Central memory CD4-positive, alpha-beta T cell (primary cell): ENCODE data around the gene MRPL43.
"Not testable (repeated sequence)": the region's sequence is repeated elsewhere in the genome, so short reads cannot be mapped to it uniquely, and the experiment has no call there.

Experiments
- DNase-seq: peaks from one replicate; pipeline ENCODE4 v3.0.0; 2022

MRPL43 gene

DNA sequence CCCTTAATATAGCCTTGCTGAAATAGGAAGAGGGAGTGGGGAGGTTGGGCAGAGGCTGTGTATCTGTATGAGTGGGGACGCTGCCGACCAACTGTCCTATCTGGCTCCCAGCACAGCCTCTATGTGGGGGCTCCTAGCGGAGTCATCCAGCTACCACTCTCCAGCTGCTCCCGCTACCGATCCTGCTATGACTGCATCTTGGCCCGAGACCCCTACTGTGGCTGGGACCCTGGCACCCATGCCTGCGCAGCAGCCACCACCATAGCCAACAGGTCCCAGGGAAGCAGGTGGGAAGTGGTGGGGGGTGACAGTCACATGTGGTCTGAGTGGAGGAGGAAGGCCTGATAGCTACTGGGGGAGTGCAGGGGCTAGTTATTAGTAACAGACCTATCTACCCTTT, 6.6 kb downstream of the MRPL43 start:
- no peak for DNase-seq

- DNase-seq = no peak
Measured at GRCh38 chr10:100980311-100980710, 7.0 kb downstream of the MRPL43 start.

DNA sequence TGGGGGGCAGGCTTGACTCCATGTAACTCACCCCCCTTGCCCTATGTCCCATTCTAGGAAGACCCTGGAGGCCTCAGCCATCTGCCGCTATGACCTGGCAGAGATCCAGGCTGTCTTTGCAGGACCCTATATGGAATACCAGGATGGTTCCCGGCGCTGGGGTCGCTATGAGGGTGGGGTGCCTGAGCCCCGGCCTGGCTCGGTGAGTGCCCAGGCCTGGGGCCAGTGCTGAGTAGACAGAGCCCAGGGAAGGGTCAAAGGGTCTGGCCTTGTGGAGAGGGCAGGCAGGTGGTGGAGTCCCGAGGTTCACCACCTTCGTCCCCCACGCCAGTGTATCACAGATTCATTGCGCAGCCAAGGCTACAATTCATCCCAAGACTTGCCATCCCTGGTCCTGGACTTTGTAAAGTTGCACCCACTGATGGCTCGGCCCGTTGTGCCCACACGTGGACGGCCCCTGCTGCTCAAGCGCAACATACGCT, 7.5 kb downstream of the MRPL43 start:
- no peak for DNase-seq

GRCh38 chr10:100978901-100979195, 8.4 kb downstream of the MRPL43 start:
- DNase-seq = no peak

DNA sequence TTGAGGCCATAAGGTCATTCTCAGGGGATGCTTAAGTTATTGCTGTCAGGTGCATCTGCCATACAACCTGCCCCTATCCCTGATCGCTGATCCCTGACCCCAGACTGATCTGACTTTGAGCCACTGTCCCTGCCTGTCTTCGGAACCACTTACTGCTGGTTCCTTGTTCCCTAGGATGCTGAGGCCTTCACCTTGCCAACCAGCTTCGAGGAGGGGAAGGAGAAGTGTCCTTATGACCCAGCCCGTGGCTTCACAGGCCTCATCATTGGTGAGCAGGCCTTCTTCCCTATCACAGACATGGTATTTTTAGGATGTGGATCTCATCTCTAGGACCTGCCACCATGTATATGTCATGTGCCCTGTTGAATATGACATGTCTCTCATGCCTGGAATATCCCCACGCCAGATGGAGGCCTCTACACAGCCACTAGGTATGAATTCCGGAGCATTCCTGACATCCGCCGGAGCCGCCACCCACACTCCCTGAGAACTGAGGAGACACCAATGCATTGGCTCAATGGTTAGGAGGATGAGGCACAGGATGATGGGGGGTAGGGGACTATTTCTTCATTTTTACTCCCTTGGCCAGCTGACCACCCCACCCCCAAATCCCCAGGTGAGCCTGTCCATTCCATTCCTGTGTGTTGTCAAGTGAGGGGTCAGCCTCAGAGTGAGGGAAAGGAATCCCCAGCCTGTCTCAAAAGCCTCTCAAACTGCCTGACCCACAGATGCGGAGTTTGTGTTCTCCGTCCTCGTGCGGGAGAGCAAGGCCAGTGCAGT, 9.0 kb downstream of the MRPL43 start:
- no peak for DNase-seq

GRCh38 chr10:100977436-100977835, 9.9 kb downstream of the MRPL43 start:
- DNase-seq = no peak

GRCh38 chr10:100976906-100977305, 10.4 kb downstream of the MRPL43 start:
- DNase-seq = no peak

- DNase-seq = not testable (repeated sequence)
Measured at GRCh38 chr10:100975397-100975796, 11.9 kb downstream of the MRPL43 start.

DNA sequence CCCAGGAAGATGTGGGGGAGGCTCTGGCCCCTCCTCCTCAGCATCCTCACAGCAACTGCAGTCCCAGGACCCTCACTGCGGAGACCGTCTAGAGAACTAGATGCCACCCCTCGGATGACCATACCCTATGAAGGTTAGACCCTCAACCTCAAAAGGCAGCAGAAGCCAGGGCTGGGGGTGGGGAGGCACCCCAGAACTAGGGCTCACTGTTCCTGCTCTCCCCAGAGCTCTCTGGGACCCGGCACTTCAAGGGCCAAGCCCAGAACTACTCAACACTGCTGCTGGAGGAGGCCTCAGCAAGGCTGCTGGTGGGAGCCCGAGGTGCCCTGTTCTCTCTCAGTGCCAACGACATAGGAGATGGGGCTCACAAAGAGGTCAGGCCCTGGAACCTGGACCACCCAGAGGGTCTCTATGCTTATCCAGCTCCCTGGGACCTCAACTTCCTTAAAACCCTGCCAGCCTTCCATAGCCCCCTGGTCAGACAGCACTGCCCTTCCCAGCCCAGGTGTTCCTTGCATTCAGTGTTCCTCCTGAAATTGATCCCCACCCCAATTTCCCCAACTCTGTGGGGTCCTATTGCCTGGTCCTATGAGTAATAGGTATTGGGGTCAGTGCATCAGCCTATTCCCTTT, 14.3 kb downstream of the MRPL43 start:
- DNase-seq = no peak

GRCh38 chr10:100972115-100972903, 15.0 kb downstream of the MRPL43 start:
- no peak for DNase-seq

DNA sequence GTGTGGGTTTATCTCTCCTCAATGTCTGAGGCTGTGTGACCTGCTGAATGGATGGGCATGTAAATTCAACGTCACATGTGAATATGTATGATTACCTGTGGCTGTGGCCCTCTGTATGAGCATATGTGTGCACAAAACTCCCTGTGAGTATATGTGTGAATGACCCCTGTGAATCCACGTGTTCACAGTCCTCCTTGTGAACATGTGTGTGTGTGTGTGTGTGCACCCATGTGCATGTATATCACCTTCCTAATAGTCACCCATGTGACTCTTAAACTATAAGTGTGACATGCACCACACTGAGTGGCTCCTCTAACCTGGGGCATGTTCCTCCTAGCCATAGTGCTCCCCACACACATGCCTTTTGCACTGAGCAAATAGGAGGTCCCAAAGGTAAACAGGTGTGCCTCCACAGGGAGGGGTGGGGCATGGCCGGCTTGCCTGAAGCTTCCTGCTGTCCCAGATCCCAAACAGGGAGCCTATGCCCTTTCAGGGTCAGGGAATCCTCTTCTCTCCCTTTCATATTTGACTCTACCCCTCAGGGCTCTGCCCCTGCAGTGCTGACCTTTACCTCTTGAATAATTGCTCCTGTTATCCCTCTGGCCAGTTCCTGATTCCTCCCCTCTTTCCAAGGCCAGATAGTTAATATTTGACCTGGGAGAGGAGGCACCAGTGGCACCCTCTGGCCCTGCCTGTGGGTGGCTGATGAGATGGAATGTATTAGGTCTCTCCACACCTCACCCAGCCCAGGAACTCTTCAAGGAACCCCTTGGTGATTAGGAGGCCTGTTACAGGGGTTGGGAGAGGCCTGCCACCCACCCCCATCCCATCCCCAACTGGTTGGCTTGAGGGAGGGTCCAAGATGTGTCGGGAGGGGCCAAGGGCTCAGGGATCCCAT, 16.1 kb downstream of the MRPL43 start:
- DNase-seq = no peak

DNA sequence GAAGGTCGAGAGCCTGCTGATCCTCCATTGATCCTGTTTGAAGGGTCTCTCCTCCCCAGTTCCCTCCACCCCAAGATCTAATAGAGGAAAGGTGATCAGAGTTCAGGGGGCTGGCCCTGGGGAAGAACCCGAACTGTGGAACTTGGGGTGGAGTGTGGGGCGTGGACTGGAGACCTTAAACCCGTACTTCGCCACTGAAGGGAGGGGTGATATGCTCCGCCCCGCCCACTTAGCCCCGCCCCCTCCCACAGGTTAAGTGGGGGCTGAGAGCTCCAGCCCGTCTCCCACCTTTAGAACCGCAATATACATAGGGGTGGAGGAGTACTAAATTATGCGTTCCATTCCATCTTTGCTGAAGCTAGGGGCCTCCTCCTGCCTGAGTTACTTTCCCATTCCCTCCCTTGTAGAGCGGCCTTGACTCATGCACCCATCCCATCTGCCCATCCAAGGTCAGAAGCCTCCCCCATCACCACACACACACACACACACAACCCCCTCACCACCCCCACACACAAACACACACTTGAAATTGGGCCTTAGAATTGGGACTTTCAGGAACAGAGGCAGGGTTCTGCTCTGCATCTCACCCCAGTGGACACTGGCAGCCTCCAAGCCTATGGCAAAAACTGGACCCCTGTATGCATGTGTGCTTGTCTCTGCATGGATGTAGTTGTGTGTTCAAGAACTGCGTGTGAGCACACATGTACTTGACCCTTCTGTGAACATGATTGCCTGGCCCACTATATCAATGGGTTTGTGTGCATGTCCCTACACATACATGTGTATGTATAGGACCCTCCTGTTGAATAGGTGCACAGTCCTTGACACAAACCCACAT, 17.0 kb downstream of the MRPL43 start:
- no peak for DNase-seq

- DNase-seq = peak; percentile 29
Measured at GRCh38 chr10:100969187-100970075, 17.9 kb downstream of the MRPL43 start, which contains the start of gene SEMA4G. TSS of gene SEMA4G (plus strand) at chr10:100969504. CDS start at chr10:100972913, 3,409 bp downstream.

GRCh38 chr10:100968863-100969186, 18.5 kb downstream of the MRPL43 start:
- DNase-seq = no peak

DNA sequence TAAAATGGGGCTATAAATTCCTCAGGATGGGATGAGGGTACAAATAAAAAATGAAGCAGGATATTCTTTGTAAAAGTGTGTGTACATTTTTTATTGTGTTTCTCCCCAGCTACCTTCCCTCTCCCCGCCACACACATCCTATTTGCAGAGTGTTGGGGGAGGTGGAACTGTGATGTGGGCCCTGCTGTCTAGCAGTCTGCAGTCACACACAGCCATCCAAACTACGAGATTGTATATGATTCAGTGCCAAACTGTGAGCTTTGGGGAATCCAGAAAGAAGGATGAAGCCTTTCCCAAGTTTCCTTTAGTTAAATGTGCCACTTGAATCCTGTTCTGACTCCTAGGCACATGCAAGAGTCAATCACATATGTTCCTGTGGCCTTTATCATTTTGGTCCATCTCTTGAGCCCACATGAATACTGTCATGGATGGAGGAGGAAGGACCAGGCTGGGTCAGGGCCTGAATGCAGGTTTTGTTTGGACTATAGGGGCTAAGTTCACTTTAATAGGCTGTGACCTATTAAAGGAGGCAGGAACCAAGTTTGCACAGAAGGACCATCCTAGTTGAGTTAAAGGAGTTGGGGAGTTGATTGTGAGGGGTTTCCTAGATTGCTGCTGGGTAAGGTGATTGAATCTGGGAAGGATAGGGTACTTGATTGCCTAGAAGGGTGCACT, 19.1 kb downstream of the MRPL43 start:
- no peak for DNase-seq

DNA sequence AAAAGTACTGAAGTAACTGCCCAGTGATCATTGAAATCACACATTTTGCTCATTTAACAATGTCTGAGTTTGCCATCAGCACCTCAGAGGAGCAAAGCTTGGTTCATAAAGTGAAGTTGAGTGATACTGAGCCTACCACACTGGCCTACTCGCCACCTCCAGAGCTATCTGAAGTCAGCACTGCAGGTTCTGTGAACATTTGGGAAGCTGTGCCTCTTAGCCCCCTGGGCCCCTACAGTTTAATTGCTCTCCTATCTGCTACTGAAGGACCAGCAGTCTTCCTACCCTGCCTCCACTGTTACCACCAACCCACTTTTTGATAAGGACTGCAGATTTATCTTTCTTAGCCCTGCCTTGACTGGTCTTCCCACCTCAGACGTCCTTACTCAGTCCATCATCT, 20.0 kb downstream of the MRPL43 start:
- no peak for DNase-seq

GRCh38 chr10:100966887-100967286, 20.4 kb downstream of the MRPL43 start:
- DNase-seq = no peak

GRCh38 chr10:100965820-100966219, 21.5 kb downstream of the MRPL43 start:
- no peak for DNase-seq

- no peak for DNase-seq
Measured at GRCh38 chr10:100963826-100964225, 23.5 kb downstream of the MRPL43 start.
